HepG2 (cell line): Measurements from ENCODE around the gene PLPPR2. TPM values are rescaled to one million over a fixed set of nuclear protein-coding genes. Genes with fewer than 3 reads are reported as not detected.

Experiments used
- ARHGAP35 ChIP-seq: sonication (generic); formaldehyde crosslinking; IDR thresholded peaks from 2 replicates; pipeline ENCODE4 v1.9.0; 2022; ENCODE audit warnings: mild to moderate bottlenecking, inconsistent platforms, moderate library complexity, missing genetic modification reagents, borderline replicate concordance
- CAMTA2 ChIP-seq: sonication (generic); formaldehyde crosslinking; IDR thresholded peaks from 2 replicates; pipeline ENCODE4 v1.4.0; 2020; ENCODE audit warnings: mild to moderate bottlenecking, missing genetic modification reagents, borderline replicate concordance
- CCAR2 ChIP-seq: fragments of 200-400 bp; formaldehyde crosslinking; optimal IDR thresholded peaks from 2 replicates; pipeline ENCODE3; 2018; ENCODE audit warnings: low read depth, mild to moderate bottlenecking, low read length, moderate library complexity
- EZH2 ChIP-seq: conservative IDR thresholded peaks from 2 replicates; pipeline ENCODE4 v1.6.1; 2012; ENCODE audit warnings: mild to moderate bottlenecking, low read depth, low read length, moderate library complexity
- FOXM1 ChIP-seq: sonication (generic); formaldehyde crosslinking; IDR thresholded peaks from 2 replicates; pipeline ENCODE4 v1.5.0; 2020; ENCODE audit warnings: missing genetic modification reagents
- IRX3 ChIP-seq: sonication (generic); formaldehyde crosslinking; IDR thresholded peaks from 2 replicates; pipeline ENCODE4 v1.8.1; 2023; ENCODE audit warnings: mild to moderate bottlenecking, low read depth, missing genetic modification reagents, borderline replicate concordance
- PREB ChIP-seq: sonication (generic); formaldehyde crosslinking; IDR thresholded peaks from 2 replicates; pipeline ENCODE4 v1.4.0; 2020; ENCODE audit warnings: missing genetic modification reagents
- SIX1 ChIP-seq: sonication (generic); formaldehyde crosslinking; IDR thresholded peaks from 2 replicates; pipeline ENCODE4 v1.4.0; 2020; ENCODE audit warnings: missing genetic modification reagents, borderline replicate concordance
- SMAD9 ChIP-seq: sonication (generic); formaldehyde crosslinking; IDR thresholded peaks from 2 replicates; pipeline ENCODE4 v1.5.1; 2020; ENCODE audit warnings: mild to moderate bottlenecking, missing genetic modification reagents
- SRSF1 ChIP-seq: fragments of 200-400 bp; formaldehyde crosslinking; optimal IDR thresholded peaks from 2 replicates; pipeline ENCODE3; 2017; ENCODE audit warnings: mild to moderate bottlenecking, low read depth, low read length, moderate library complexity
- THRA ChIP-seq: sonication (generic); formaldehyde crosslinking; IDR thresholded peaks from 2 replicates; pipeline ENCODE4 v1.4.0; 2020; ENCODE audit warnings: missing genetic modification reagents, borderline replicate concordance
- TMF1 ChIP-seq: sonication (generic); formaldehyde crosslinking; IDR thresholded peaks from 2 replicates; pipeline ENCODE4 v1.8.1; 2022; ENCODE audit warnings: low read depth, missing genetic modification reagents
- ZBTB1 ChIP-seq: sonication (generic); formaldehyde crosslinking; IDR thresholded peaks from 2 replicates; pipeline ENCODE4 v1.4.0; 2020; ENCODE audit warnings: missing genetic modification reagents, borderline replicate concordance
- ZBTB7B ChIP-seq: sonication (generic); formaldehyde crosslinking; IDR thresholded peaks from 2 replicates; pipeline ENCODE4 v1.4.0; 2020; ENCODE audit warnings: missing genetic modification reagents
- ZHX1 ChIP-seq: sonication (generic); formaldehyde crosslinking; IDR thresholded peaks from 2 replicates; pipeline ENCODE4 v1.8.1; 2022; ENCODE audit warnings: low read depth, mild to moderate bottlenecking, missing genetic modification reagents
- ZNF264 ChIP-seq: sonication (generic); formaldehyde crosslinking; IDR thresholded peaks from 2 replicates; pipeline ENCODE4 v1.4.0; 2020; ENCODE audit warnings: missing genetic modification reagents
- ZNF280B ChIP-seq: sonication (generic); formaldehyde crosslinking; IDR thresholded peaks from 2 replicates; pipeline ENCODE4 v1.5.0; 2020; ENCODE audit warnings: missing genetic modification reagents, mild to moderate bottlenecking, borderline replicate concordance
- ZNF567 ChIP-seq: sonication (generic); formaldehyde crosslinking; IDR thresholded peaks from 2 replicates; pipeline ENCODE4 v1.8.1; 2023; ENCODE audit warnings: mild to moderate bottlenecking, missing genetic modification reagents, borderline replicate concordance
- ZNF598 ChIP-seq: sonication (generic); formaldehyde crosslinking; IDR thresholded peaks from 2 replicates; pipeline ENCODE4 v1.5.1; 2020; ENCODE audit warnings: mild to moderate bottlenecking, missing genetic modification reagents, borderline replicate concordance
- ZNF614 ChIP-seq: IDR thresholded peaks from 2 replicates; pipeline ENCODE4 v1.6.1; 2018; ENCODE audit warnings: missing biosample characterization, missing genetic modification reagents, inconsistent platforms, borderline replicate concordance
- ZNF766 ChIP-seq: sonication (generic); formaldehyde crosslinking; IDR thresholded peaks from 2 replicates; pipeline ENCODE4 v1.5.0; 2020; ENCODE audit warnings: missing genetic modification reagents, borderline replicate concordance
- polyA plus RNA-seq, 8 experiments: library from polyadenylated mRNA; depleted of rRNA in 3 of 8; stranded (reverse) in 7 of 8; unstranded in 1 of 8; fragments of >200 nt; fragmentation: Illumina TruSeq in 4 of 8; extraction: Trizol in 4 of 8; gene quantifications; 2 replicates each; pipeline versions ENCODE4 v1.2.1 to v1.2.3, GENCODE V29; 2011 to 2016; ENCODE audit warnings: low read depth in 4 of 8, missing spikeins in 1 of 8, mixed read lengths in 1 of 8; ENCODE audit not compliant: insufficient read depth in 1 of 8
- total RNA-seq, 5 experiments: library from RNA; depleted of rRNA; stranded (reverse); fragments of >200 nt; fragmentation: Illumina TruSeq; extraction: Trizol; gene quantifications; 2 replicates each; pipeline ENCODE4 v1.2.3, GENCODE V29; 2016; ENCODE audit warnings: low read depth in 1 of 5

Gene PLPPR2
- total and polyA plus RNA-seq, 2 of the 13 experiments (the other 11 are each of a cell fraction or from before 2014, with no cell fraction given) = 1.5 to 2.1 TPM

GRCh38 chr19:11382898-11383705 lies 27.9 kb downstream of the PLPPR2 start (continued):
- TF ChIP-seq IRX3 = no peak
- no peak for TF ChIP-seq ARHGAP35
- no peak for TF ChIP-seq SMAD9 (CRISPR knock-in tag)
- no peak for TF ChIP-seq ZNF567 (CRISPR knock-in tag)
- TF ChIP-seq EZH2 = no peak
- no peak for TF ChIP-seq ZBTB1
- no peak for TF ChIP-seq ZHX1
- no peak for TF ChIP-seq SIX1 (CRISPR knock-in tag)
- no peak for TF ChIP-seq CAMTA2 (CRISPR knock-in tag)
- no peak for TF ChIP-seq ZNF598 (CRISPR knock-in tag)
- TF ChIP-seq FOXM1 (CRISPR knock-in tag) = no peak
- no peak for TF ChIP-seq ZNF614
- TF ChIP-seq SRSF1 = no peak
- TF ChIP-seq CCAR2 = no peak
- peak; percentile 64; the same call in 1 of the 2 replicates for TF ChIP-seq THRA
- no peak for TF ChIP-seq ZNF280B
- TF ChIP-seq PREB (CRISPR knock-in tag) = no peak
- no peak for TF ChIP-seq ZNF264 (CRISPR knock-in tag)
- peak; percentile 85 for TF ChIP-seq ZBTB7B
- TF ChIP-seq TMF1 (CRISPR knock-in tag) = no peak
- TF ChIP-seq ZNF766 (CRISPR knock-in tag) = 0 out of 2 replicates have a peak, but pooled peaks have one; percentile 46
